DMS79 treated with DMSO at 0.1 percent for 48 hours (cell line): ENCODE results near the gene SYT3.
"Not testable (repeated sequence)": the region's sequence is repeated elsewhere in the genome, so short reads cannot be mapped to it uniquely, and the experiment has no call there.

ENCODE experiments used
- DNase-seq: peaks from one replicate; lab custom pipeline; 2025; lab: John Stamatoyannopoulos, UW

Gene SYT3

GRCh38 chr19:50636317-50637085 is 3.2 kb downstream of the SYT3 start:
- DNase-seq = no peak

GRCh38 chr19:50633973-50634372 is 5.7 kb downstream of the SYT3 start:
- no peak for DNase-seq

GRCh38 chr19:50633359-50633758 is 6.3 kb downstream of the SYT3 start:
- DNase-seq = no peak

- no peak for DNase-seq
These were observed 7.4 kb downstream of the SYT3 start for GRCh38 chr19:50632151-50632835.

DNA sequence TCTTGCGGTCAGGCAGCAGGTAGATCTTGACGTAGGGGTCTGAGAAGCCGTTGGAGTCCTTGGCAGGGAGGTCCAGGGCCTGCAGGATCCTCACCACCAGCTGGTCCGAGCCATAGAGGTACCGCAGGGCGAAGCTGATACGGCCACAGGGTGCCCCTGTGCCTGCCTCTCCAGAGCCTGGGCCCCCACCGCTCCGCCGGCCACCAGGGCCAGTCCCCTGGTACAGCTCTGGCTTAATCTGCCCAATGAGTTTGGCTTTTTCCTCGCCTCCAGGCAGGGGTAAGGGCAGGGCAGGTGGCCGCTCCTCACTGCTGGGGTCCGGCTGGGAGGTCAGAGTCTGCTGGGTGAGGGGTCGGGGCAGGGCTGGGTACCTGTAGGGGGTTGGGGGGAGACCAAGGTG is 9.9 kb downstream of the SYT3 start:
- DNase-seq = no peak

DNA sequence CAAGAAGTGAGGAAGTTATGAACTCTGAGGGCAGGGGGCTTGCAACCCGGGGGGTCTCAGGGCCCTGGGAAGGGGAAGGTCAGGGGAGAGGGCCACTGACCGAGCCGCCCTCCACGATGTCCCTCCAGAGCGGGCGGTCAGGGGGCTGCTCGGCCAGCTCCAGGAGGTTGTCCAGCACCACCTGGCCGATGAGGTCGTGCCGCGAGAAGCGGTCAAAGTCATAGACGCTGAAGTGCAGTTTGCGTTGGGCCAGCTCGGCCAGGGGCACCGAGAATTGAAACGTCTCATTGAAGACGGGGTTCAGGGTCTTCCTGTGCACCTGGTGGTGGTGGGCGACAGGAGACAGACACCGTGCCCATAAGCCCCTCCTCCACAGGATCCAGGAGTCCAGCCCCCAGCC is 10.5 kb downstream of the SYT3 start:
- DNase-seq = no peak

DNA sequence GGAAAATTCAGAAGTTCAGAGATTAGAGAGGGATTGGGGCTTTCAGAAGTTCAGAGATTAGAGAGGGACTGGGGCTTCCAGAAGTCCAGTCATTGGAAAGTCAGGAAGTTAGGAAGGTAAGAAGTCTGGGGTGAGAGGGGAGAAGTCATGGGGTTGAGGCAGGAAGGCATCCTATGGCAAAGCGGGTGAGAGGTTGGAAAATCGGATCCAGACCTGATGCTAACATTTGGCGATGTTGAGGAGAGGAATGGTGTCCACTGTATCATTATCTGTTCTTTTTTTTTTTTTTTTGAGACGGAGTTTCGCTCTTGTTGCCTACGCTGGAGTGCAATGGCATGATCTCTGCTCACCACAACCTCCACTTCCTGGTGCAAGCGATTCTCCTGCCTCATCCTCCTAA is 11.1 kb downstream of the SYT3 start:
- no peak for DNase-seq

DNA sequence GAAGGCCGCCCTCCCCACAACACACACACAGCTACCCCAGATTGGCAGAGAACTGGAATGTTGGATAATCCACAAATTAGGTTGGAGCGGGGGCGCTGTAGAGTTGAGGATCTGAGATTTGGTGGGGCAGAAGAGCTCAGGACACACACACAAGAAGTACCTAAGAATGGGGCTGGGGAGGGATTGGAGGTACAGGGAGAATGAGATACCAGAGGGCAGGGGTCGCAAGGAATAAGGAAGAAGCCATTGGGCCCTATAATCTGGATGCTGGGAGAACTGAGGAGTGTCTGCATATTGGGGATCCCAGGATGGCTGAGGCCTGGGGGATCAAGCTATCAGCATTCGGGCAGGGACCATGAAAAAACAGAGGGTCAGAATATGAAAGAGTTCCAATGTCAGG is 11.5 kb downstream of the SYT3 start:
- DNase-seq = no peak

DNA sequence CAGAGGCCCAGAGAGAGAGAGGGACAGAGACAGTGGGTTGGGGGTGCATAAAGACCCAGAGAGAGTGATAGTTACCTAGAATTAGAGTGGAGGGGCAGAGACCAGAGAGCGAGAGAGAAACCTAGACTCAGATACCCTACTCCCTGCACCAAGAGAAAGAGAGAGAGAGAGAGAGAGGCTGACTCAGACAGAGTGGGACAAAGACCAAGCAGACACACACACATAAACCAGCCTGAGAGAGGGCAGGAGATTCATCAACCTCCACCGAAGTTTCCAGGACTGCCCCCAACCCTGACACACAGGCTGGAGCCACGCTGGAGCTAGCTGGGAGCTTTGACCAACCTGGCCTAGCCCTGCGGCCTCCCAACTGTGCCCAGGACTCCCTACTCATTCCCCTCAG is 12.9 kb downstream of the SYT3 start:
- DNase-seq = no peak

DNA sequence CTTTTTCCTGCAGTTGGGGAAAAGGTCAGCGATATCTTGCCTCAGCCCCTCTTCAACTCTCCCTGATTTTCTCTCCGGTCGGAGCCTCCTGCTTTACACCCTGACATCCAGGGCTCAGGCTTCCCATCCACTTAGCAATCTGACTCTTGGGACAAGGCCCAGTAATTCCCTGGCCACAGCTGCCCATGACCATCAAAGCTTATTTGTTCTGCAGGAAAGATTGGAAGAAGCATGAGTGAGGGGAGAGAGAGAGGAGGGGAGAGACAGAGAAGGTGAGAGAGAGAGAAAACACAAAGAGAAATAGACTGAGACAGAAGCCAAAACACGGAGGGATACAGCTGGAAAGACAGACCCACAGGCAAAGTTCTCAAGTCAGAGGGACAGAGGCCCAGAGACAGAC is 13.7 kb downstream of the SYT3 start:
- no peak for DNase-seq

- no peak for DNase-seq
These were observed 14.6 kb downstream of the SYT3 start for GRCh38 chr19:50624949-50625600.

DNA sequence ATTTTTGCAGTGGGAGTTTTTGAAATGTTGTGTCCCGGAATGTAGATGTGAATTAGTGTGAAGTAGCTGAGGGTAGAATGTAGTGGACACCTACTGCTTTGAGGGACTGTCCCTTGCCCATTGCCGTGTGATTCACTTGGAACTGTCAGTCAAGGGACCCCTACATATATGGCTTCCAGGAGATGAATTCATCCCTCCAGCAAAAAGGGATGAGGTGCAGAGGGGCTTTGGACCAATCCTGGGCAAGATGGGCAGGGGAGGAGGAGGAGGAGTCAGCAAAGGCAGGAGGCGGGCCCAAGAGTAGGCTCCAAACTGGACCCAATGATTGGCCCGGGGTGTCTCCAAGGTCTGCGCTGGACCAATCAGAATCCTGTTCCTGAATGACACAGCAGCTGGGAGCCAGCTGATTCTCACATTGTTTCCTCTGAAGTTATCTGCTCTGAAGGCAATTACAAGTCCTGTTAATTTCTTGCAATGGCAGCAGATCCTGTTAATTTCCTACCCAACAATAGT is 19.2 kb downstream of the SYT3 start:
- not testable (repeated sequence) for DNase-seq

GRCh38 chr19:50619184-50619583 is 20.5 kb downstream of the SYT3 start:
- not testable (repeated sequence) for DNase-seq

DNA sequence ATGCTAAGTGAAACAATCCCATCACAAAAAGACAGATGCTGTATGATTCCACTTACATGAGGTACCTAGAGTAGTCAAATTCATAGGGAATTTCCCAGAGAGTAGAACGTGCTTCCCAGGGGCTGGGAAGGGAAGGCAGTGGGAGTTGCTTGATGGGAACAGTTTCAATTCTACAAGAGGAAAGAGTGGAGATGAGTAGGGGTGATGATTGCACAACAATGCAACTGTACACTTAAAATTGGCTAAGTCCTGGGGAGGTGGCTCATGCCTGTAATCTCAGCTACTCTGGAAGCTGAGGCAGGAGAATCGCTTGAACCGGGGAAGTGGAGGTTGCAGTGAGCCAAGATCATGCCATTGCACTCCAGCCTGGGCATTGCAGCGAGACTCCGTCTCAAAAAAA is 21.3 kb downstream of the SYT3 start:
- DNase-seq = not testable (repeated sequence)

GRCh38 chr19:50612504-50613404 is 26.9 kb downstream of the SYT3 start:
- DNase-seq = not testable (repeated sequence)

GRCh38 chr19:50607874-50608785 is 31.6 kb downstream of the SYT3 start:
- no peak for DNase-seq

- no peak for DNase-seq
These were observed 32.3 kb downstream of the SYT3 start for GRCh38 chr19:50607388-50607787.

- DNase-seq = not testable (repeated sequence)
These were observed 33.4 kb downstream of the SYT3 start for GRCh38 chr19:50606059-50606836.

GRCh38 chr19:50604264-50605073 is 35.2 kb downstream of the SYT3 start:
- DNase-seq = not testable (repeated sequence)
